22Rv1 (cell line): ENCODE results near the gene PSMB11.

Experiments
- H3K27ac ChIP-seq: fragments of 450-650 bp; 2 replicates; pipeline ENCODE4 v1.5.1; 2017
- CTCF ChIP-seq: fragments of 450-650 bp; IDR thresholded peaks from 2 replicates; pipeline ENCODE4 v1.5.1; 2017; ENCODE audit warnings: mild to moderate bottlenecking
- ZFX ChIP-seq: fragments of 450-650 bp; IDR thresholded peaks from 2 replicates; pipeline ENCODE4 v1.6.1; 2017; ENCODE audit warnings: antibody characterized with exemption, borderline replicate concordance

PSMB11 gene

DNA sequence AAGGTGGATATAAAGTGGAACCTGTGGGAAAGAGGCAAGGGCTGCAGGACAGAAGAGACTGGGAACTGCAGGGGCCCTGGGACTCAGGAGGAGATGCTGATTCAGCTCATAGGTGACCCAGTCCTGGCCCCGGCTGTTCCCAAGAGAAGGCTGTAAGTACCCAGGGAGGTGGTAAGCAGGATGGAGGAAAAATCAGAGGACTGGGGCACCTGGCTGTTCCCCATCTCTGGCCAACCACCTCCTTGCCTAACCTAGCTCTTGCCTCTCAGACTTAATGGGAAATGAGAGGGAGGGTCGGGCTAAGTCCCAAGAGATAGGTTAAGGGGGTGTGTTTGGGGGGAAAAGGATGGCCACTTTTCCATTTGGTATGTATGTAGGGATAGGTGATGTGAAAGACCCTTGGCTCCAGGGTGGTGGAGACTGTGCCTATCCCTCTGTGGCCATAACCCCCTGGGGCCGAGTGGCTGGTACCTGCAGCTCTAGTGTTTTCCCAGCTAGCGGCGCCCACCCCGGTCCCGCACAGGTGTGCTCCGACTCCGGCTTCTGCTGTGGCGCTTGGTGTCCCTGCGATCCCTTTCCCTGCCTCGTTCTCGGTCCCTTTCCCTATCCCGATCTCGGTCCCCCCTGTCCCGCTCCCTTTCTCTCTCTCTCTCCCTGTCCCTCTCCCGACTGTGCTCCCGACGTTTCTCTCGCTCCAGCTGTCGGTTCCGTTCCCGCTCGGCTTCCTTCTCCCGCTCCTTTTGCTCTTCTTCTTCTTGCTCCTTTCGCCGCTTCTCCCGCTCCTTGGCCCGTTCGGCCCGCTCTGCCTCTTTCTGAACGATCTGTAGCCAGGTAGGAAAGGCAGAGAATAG is 16.9 kb downstream of the PSMB11 start:
- TF ChIP-seq ZFX (no peak), CTCF (no peak)
- H3K27ac ChIP-seq, result peak overlapping the region; percentile 90

- H3K27ac ChIP-seq, result 0 out of 2 replicates have a peak overlapping the region, but pooled peaks have one; percentile 90
- TF ChIP-seq ZFX (no peak), CTCF (no peak)
These were observed 18.7 kb downstream of the PSMB11 start for GRCh38 chr14:23060536-23061260.

DNA sequence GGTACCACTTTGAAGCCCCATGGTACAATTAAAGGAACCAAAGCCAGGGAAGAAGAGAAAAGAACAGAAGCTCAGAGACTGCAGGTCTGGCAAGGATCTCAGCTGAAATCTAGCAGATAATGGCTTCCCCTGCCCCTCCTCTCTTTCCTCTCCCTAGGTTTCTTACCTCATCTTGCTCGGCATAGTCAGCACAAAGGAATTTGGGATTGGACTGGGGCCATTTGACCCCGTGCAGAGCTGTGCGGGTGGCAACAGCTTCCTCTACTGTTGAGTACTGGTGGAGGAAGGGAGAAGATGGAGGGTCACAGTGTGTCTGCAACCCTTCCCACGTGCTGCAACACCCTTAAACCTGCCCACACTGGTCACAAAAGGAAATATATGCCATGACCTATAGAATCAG is 20.0 kb downstream of the PSMB11 start:
- H3K27ac ChIP-seq, result peak overlapping the region; percentile 43
- TF ChIP-seq ZFX (no peak), CTCF (no peak)

GRCh38 chr14:23063601-23064000 is 21.6 kb downstream of the PSMB11 start:
- H3K27ac ChIP-seq, result peak overlapping the region; percentile 10; the same call in 1 of the 2 replicates
- TF ChIP-seq ZFX (no peak), CTCF (no peak)

- no peak overlapping the region for H3K27ac ChIP-seq
- TF ChIP-seq CTCF, result no peak
- no peak for TF ChIP-seq ZFX
These were observed 24.4 kb downstream of the PSMB11 start for GRCh38 chr14:23066368-23066767.

- TF ChIP-seq CTCF (no peak), ZFX (no peak)
- H3K27ac ChIP-seq, result no peak overlapping the region
These were observed 25.1 kb downstream of the PSMB11 start for GRCh38 chr14:23066855-23067744.
